DOHH2 (cell line): ENCODE data around the gene CSF2RB.

Experiments used
- CTCF ChIP-seq: fragments of 200-600 bp; sonication (generic); IDR thresholded peaks from one replicate; pipeline ENCODE4 v1.5.1; 2014; ENCODE audit warnings: antibody characterized with exemption, mild to moderate bottlenecking, low read depth, low read length; ENCODE audit not compliant: poor library complexity, severe bottlenecking
- EZH2phosphoT487 ChIP-seq: fragments of 200-600 bp; sonication (generic); IDR thresholded peaks from 2 replicates; pipeline ENCODE4 v1.6.1; 2017; ENCODE audit warnings: borderline replicate concordance, mild to moderate bottlenecking, antibody characterized with exemption, low read length, moderate library complexity, mixed read lengths

- TF ChIP-seq CTCF (no peak), EZH2phosphoT487 (no peak)
Observed at GRCh38 chr22:36922711-36923110, 9.3 kb downstream of the CSF2RB start.
